Chondrocyte (in vitro differentiated cells): ENCODE data around the gene TNIP3. TPM values are rescaled to one million over a fixed set of nuclear protein-coding genes. Genes with fewer than 3 reads are reported as not detected.

ENCODE experiments used
- DNase-seq: peaks from one replicate; pipeline ENCODE4 v3.0.0; 2021; ENCODE audit warnings: mixed read lengths, low spot score
- H3K27ac Mint-ChIP-seq: one replicate; pipeline ENCODE4 v1.8.0; 2021; ENCODE audit warnings: mild to moderate bottlenecking, moderate library complexity, mixed read lengths; ENCODE audit not compliant: unreplicated experiment
- H3K27me3 Mint-ChIP-seq: 2 replicates; pipeline ENCODE4 v1.8.0; 2021; ENCODE audit warnings: low read depth, mixed read lengths
- H3K36me3 Mint-ChIP-seq: 2 replicates; pipeline ENCODE4 v1.8.0; 2021; ENCODE audit warnings: low read depth, mixed read lengths
- H3K4me1 Mint-ChIP-seq: 2 replicates; pipeline ENCODE4 v1.8.0; 2021; ENCODE audit warnings: low read depth, mild to moderate bottlenecking, mixed read lengths
- H3K4me3 Mint-ChIP-seq: one replicate; pipeline ENCODE4 v1.8.0; 2021; ENCODE audit warnings: mild to moderate bottlenecking, moderate library complexity, mixed read lengths; ENCODE audit not compliant: unreplicated experiment
- H3K9me3 Mint-ChIP-seq: 2 replicates; pipeline ENCODE4 v1.8.0; 2021; ENCODE audit warnings: low read depth, mixed read lengths
- total RNA-seq: library from RNA; stranded (reverse); gene quantifications from 3 replicates; pipeline ENCODE4 v1.2.1, GENCODE V29; 2021
- TF ChIP-seq, protein P1 (sequence below): fragments of 200-600 bp; sonication (generic); IDR thresholded peaks from 2 replicates; pipeline ENCODE4 v1.5.0; 2021; ENCODE audit warnings: antibody characterized with exemption, mild to moderate bottlenecking, moderate library complexity

The TNIP3 gene
- total RNA-seq, 1 donor from 2014 or later: not detected

DNA sequence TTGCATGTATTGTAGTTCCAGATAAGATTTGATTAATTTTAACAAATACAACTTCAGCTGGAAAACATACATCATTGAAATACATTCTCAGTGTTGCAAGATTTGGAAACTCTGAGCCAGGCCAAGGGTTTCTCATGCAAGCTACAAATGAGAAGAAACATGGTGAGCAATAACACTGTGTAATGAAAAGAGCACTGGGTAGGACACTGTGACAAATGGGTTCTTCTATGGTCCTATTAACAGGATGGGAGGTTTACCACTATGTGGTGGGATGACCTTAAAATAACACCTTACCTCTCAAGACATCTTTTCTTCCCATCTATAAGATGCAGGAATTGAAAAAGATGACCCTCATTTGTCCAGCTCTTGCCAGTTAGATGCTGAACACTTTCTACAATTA lies 72.2 kb downstream of the TNIP3 start:
- no peak overlapping the region for H3K4me3 Mint-ChIP-seq
- peaks cover 3% of the 10 kb centered on the region for H3K4me1 Mint-ChIP-seq
- DNase-seq: no peak
- no peaks in the 10 kb centered on the region for H3K9me3 Mint-ChIP-seq
- TF ChIP-seq, protein P1, sequence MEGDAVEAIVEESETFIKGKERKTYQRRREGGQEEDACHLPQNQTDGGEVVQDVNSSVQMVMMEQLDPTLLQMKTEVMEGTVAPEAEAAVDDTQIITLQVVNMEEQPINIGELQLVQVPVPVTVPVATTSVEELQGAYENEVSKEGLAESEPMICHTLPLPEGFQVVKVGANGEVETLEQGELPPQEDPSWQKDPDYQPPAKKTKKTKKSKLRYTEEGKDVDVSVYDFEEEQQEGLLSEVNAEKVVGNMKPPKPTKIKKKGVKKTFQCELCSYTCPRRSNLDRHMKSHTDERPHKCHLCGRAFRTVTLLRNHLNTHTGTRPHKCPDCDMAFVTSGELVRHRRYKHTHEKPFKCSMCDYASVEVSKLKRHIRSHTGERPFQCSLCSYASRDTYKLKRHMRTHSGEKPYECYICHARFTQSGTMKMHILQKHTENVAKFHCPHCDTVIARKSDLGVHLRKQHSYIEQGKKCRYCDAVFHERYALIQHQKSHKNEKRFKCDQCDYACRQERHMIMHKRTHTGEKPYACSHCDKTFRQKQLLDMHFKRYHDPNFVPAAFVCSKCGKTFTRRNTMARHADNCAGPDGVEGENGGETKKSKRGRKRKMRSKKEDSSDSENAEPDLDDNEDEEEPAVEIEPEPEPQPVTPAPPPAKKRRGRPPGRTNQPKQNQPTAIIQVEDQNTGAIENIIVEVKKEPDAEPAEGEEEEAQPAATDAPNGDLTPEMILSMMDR: no peak
- no peaks in the 10 kb centered on the region for H3K27me3 Mint-ChIP-seq
- no peaks in the 10 kb centered on the region for H3K36me3 Mint-ChIP-seq
- no peak overlapping the region for H3K27ac Mint-ChIP-seq

DNA sequence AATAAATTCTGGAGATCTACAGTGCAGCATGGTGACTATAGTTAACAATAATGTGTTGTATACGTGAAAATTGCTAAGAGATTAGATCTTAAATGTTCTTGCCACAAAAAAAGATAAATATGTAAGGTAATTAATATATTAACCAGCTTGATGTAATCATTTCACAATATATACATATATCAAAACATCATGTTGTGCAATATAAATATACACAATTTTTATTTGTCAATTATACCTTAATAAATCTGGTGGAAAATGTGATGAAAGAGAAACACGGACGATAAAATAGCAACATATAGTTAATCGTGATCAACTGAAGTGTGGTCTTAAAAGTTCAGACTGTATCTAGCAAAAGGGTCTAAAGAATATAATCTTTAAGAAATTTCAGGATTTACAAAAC lies 75.3 kb downstream of the TNIP3 start:
- Mint-ChIP-seq H3K9me3 (peaks cover 4% of the 10 kb centered on the region), H3K4me3 (no peak overlapping the region), H3K27me3 (peaks cover 7% of the 10 kb centered on the region), H3K36me3 (peaks cover 1% of the 10 kb centered on the region), H3K4me1 (no peaks in the 10 kb centered on the region), H3K27ac (no peak overlapping the region)
- TF ChIP-seq, protein P1: no peak
- no peak for DNase-seq

Other genes starting within 250 kb of the TNIP3 start
- 9.3 to 14.0 TPM (median 10.6 TPM) in 3 replicates for gene PRDM5, start 241.6 kb downstream of the TNIP3 start, total RNA-seq
- gene NDNF, start 91.8 kb downstream of the TNIP3 start, total RNA-seq: 0.22 to 0.54 TPM (median 0.35 TPM) in 3 replicates
- not detected in 3 replicates for gene QRFPR, start 216.7 kb upstream of the TNIP3 start, total RNA-seq